SH-SY5Y (cell line): Measurements from ENCODE around the gene ZC2HC1C.

Source experiments
- GATA2 ChIP-seq: IDR thresholded peaks from 2 replicates; pipeline ENCODE4 v1.6.1; 2011; ENCODE audit warnings: mild to moderate bottlenecking, low read depth, low read length
- GATA3 ChIP-seq: IDR thresholded peaks from 2 replicates; pipeline ENCODE4 v1.6.1; 2011; ENCODE audit warnings: low read depth, mild to moderate bottlenecking, low read length, moderate library complexity

DNA sequence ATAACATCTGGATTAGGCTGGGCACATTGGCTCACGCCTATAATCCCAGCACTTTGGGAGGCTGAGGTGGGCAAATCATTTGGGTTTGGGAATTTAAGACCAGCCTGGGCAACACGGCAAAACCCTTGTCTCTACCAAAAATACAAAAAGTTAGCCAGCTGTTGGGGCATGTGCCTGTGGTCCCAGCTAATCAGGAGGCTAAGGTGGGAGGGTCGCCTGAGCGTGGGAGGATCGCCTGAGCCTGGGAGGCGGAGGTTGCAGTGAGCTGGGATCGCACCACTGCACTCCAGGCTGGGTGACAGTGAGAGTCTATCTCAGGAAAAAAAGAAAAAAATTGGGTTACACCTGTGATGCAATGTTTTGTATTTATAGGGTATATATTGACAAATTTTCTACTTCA is 52.1 kb downstream of the ZC2HC1C start:
- TF ChIP-seq GATA3 (no peak), GATA2 (no peak)
